ENCODE measurements around the gene ZNF384. TPM values are rescaled to one million over a fixed set of nuclear protein-coding genes. Genes with fewer than 3 reads are reported as not detected.

The ZNF384 gene
- total and polyA plus RNA-seq, 2 of the 8 experiments (the other 6 are each of a cell fraction or from before 2014, with no cell fraction given): 59.0 to 59.6 TPM

DNA sequence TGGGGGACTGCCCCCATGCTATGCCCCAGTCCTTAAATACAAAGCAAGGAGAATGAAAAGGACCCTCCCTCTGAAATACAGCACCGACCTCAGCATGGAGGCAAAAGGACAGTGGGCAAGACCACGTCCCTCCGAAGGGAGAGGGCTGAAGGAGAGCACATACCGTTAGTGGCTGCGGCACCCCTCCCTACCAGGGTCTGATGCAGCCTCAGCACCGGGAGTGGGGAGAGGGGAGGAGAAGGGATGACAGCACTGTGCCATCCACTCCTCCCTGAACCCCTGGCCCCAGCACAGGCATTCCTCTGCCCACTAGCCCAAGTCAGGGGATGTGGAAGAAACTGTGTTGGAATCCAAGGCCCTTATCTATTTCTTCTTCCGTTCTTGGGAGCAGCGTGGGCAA lies 38.3 kb downstream of the ZNF384 start:
- H3K79me2 ChIP-seq (ENCODE audit: control insufficient read depth in 1 of 2, insufficient read depth in 2 of 2, low read length in 2 of 2): no peaks in the 10 kb centered on the region
- DNase-seq (ENCODE audit: low read depth in 1 of 2, low spot score in 2 of 2): no peak
- no peak overlapping the region for H3K23ac ChIP-seq (ENCODE audit: insufficient read length)
- H2BK20ac ChIP-seq (ENCODE audit: low read length): no peak overlapping the region
- no peak overlapping the region for H2AK5ac ChIP-seq (ENCODE audit: low read depth, low read length)
- H3K4me3 ChIP-seq (ENCODE audit: extremely low read depth in 1 of 4, insufficient read depth in 2 of 4, low read depth in 3 of 4, low read length in 4 of 4): no peak overlapping the region
- H3K56ac ChIP-seq (replicated peaks; ENCODE audit: insufficient read length, low read depth, low read length): no peak overlapping the region
- ChIA-PET CTCF (ENCODE audit: partially characterized antibody) (interaction anchor here (2.3 kb wide), 1 partner anchor 30 kb away, joined by 12 read pairs; no protein-coding TSS in a partner anchor), POLR2A (ENCODE audit: partially characterized antibody) (interaction anchor here (1.7 kb wide), 1 partner anchor 38 kb away, joined by 4 read pairs; the partner anchor contains the start of gene ZNF384)
- H3K23me2 ChIP-seq (ENCODE audit: low read depth, low read length): peaks cover 4% of the 10 kb centered on the region; the same call in 1 of the 2 replicates
- H4K8ac ChIP-seq (ENCODE audit: extremely low read depth, insufficient read depth, low read length): no peak overlapping the region
- H4K5ac ChIP-seq (ENCODE audit: insufficient read length, low read depth, low read length): no peak overlapping the region
- no peak overlapping the region for H2BK120ac ChIP-seq (replicated peaks; ENCODE audit: low read depth, low read length)
- no peak for TF ChIP-seq POLR2AphosphoS5 (IDR thresholded peaks at IDR 0.05; ENCODE audit: low read depth, low read length)
- no peak overlapping the region for H3K14ac ChIP-seq (ENCODE audit: insufficient read length)
- H3K4me2 ChIP-seq (ENCODE audit: insufficient read depth in 1 of 2, low read depth in 2 of 2, low read length in 2 of 2): no peak overlapping the region
- no peaks in the 10 kb centered on the region for H4K20me1 ChIP-seq (replicated peaks in 1 of 2; ENCODE audit: control insufficient read depth in 1 of 2, insufficient read depth in 2 of 2, low read length in 2 of 2)
- no peak overlapping the region for H2BK15ac ChIP-seq (ENCODE audit: low read length)
- H3K9ac ChIP-seq (replicated peaks in 1 of 4; ENCODE audit: extremely low read depth in 1 of 4, low read depth in 3 of 4, low read length in 3 of 4): no peak overlapping the region
- H2AFZ ChIP-seq (ENCODE audit: low read length): no peak overlapping the region
- H3K79me1 ChIP-seq (ENCODE audit: low read depth, low read length): no peaks in the 10 kb centered on the region
- H2BK12ac ChIP-seq (ENCODE audit: low read depth, low read length): no peak overlapping the region
- H4K91ac ChIP-seq (replicated peaks; ENCODE audit: insufficient read length, low read length): no peak overlapping the region
- no peak overlapping the region for H3K4ac ChIP-seq (replicated peaks; ENCODE audit: insufficient read length, low read depth, low read length)
- H3K36me3 ChIP-seq (ENCODE audit: control insufficient read depth in 2 of 4, insufficient read depth in 4 of 4, low read length in 3 of 4): peaks cover 2 to 29% (median 19%) of the 10 kb centered on the region in 4 experiments; a peak in 6 of 8 replicates
- no peaks in the 10 kb centered on the region for H3K9me3 ChIP-seq (ENCODE audit: insufficient read depth in 2 of 2, low read depth in 1 of 2, low read length in 1 of 2)
- no peak overlapping the region; the same call in 1 of the 2 replicates for H3K27ac ChIP-seq (ENCODE audit: low read depth, low read length)
- no peak overlapping the region for H3K18ac ChIP-seq (ENCODE audit: extremely low read depth, low read length)
- H3K27me3 ChIP-seq (replicated peaks in 1 of 4; ENCODE audit: control insufficient read depth in 3 of 4, extremely low read depth in 1 of 4, insufficient read depth in 3 of 4, low read length in 3 of 4): peaks cover 3 to 7% (median 6%) of the 10 kb centered on the region in 4 experiments; a peak in 4 of 7 replicates
- 88% methylated on average over 8 of the region's 8 CpGs; no CpG with 5 or more reads in 1 of the 2 experiments for WGBS, 2 experiments (ENCODE audit: extremely low coverage in 1 of 2, insufficient coverage in 1 of 2, insufficient read length in 1 of 2, insufficient replicate concordance in 2 of 2, low coverage in 1 of 2, low lambda C conversion rate in 2 of 2, missing lambda C conversion rate in 1 of 2)
- H3K4me1 ChIP-seq (replicated peaks in 1 of 4; ENCODE audit: control insufficient read depth in 3 of 4, insufficient read depth in 4 of 4, low read length in 3 of 4): peaks cover 0 to 5% (median under 1%) of the 10 kb centered on the region in 4 experiments; a peak in 2 of 7 replicates
- no peak for FAIRE-seq
- no peak overlapping the region for H2BK5ac ChIP-seq (ENCODE audit: low read depth, low read length)

All from H1 (cell line).